Endothelial cell (in vitro differentiated cells): ENCODE data around the gene FBH1. TPM values are rescaled to one million over a fixed set of nuclear protein-coding genes. Genes with fewer than 3 reads are reported as not detected.
"Not testable (repeated sequence)": the region's sequence is repeated elsewhere in the genome, so short reads cannot be mapped to it uniquely, and the experiment has no call there.

Experiments used
- DNase-seq: peaks from one replicate; pipeline ENCODE4 v3.0.0; 2021; ENCODE audit warnings: low spot score
- H3K27ac Mint-ChIP-seq: one replicate; pipeline ENCODE4 v1.8.0; 2021; ENCODE audit warnings: mixed read lengths, inconsistent platforms; ENCODE audit not compliant: unreplicated experiment
- H3K27me3 Mint-ChIP-seq: one replicate; pipeline ENCODE4 v1.8.0; 2021; ENCODE audit warnings: mild to moderate bottlenecking, moderate library complexity, mixed read lengths, inconsistent platforms; ENCODE audit not compliant: unreplicated experiment
- H3K36me3 Mint-ChIP-seq: one replicate; pipeline ENCODE4 v1.8.0; 2021; ENCODE audit warnings: mild to moderate bottlenecking, low read depth, mixed read lengths, inconsistent platforms; ENCODE audit not compliant: unreplicated experiment
- H3K4me1 Mint-ChIP-seq: one replicate; pipeline ENCODE4 v1.8.0; 2021; ENCODE audit warnings: mild to moderate bottlenecking, mixed read lengths, inconsistent platforms; ENCODE audit not compliant: unreplicated experiment
- H3K4me3 Mint-ChIP-seq: one replicate; pipeline ENCODE4 v1.8.0; 2021; ENCODE audit warnings: mild to moderate bottlenecking, mixed read lengths, inconsistent platforms; ENCODE audit not compliant: unreplicated experiment
- H3K9me3 Mint-ChIP-seq: one replicate; pipeline ENCODE4 v1.8.0; 2021; ENCODE audit warnings: mixed read lengths, inconsistent platforms; ENCODE audit not compliant: unreplicated experiment
- total RNA-seq: library from RNA; stranded (reverse); fragmentation: NEBNext Ultra II Directional; extraction: Animal tissue kit (Norgen Biotek cat#: 25700); gene quantifications from one replicate; pipeline ENCODE4 v1.2.1, GENCODE V29; 2021; ENCODE audit not compliant: unreplicated experiment
- TF ChIP-seq, protein P1 (sequence below): fragments of 200-600 bp; sonication (generic); IDR thresholded peaks from one replicate; pipeline ENCODE4 v1.5.0; 2021; ENCODE audit warnings: antibody characterized with exemption; ENCODE audit not compliant: unreplicated experiment

FBH1 gene
- total RNA-seq, 1 donor from 2014 or later: 95.2 TPM

GRCh38 chr10:5945561-5946418 lies 55.7 kb downstream of the FBH1 start:
- Mint-ChIP-seq H3K4me1 (peaks cover 58% of the 10 kb centered on the region), H3K27me3 (peaks cover 13% of the 10 kb centered on the region), H3K4me3 (peak overlapping the region; percentile 79), H3K36me3 (peaks cover 2% of the 10 kb centered on the region), H3K9me3 (no peaks in the 10 kb centered on the region), H3K27ac (peak overlapping the region; percentile 99)
- peak; percentile 52 for DNase-seq
- TF ChIP-seq, protein P1, sequence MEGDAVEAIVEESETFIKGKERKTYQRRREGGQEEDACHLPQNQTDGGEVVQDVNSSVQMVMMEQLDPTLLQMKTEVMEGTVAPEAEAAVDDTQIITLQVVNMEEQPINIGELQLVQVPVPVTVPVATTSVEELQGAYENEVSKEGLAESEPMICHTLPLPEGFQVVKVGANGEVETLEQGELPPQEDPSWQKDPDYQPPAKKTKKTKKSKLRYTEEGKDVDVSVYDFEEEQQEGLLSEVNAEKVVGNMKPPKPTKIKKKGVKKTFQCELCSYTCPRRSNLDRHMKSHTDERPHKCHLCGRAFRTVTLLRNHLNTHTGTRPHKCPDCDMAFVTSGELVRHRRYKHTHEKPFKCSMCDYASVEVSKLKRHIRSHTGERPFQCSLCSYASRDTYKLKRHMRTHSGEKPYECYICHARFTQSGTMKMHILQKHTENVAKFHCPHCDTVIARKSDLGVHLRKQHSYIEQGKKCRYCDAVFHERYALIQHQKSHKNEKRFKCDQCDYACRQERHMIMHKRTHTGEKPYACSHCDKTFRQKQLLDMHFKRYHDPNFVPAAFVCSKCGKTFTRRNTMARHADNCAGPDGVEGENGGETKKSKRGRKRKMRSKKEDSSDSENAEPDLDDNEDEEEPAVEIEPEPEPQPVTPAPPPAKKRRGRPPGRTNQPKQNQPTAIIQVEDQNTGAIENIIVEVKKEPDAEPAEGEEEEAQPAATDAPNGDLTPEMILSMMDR: no peak

DNA sequence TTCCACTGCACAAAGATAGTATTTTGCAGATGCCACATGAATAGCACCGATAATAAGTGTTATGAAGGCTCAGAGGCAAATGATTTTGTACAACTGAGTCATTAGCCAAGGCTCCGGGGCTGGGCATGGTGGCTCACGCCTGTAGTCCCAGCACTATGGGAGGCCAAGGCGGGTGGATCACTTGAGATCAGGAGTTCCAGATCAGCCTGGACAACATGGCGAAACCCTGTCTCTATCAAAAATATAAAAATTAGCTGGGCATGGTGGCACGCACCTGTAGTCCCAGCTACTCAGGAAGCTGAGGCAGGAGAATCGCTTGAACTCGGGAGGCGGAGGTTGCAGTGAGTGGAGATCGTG lies 56.4 kb downstream of the FBH1 start:
- DNase-seq, H3K9me3 Mint-ChIP-seq, H3K36me3 Mint-ChIP-seq: not testable (repeated sequence)
- peaks cover 57% of the 10 kb centered on the region for H3K4me1 Mint-ChIP-seq
- peaks cover 13% of the 10 kb centered on the region for H3K27me3 Mint-ChIP-seq
- peak overlapping the region; percentile 99 for H3K27ac Mint-ChIP-seq
- peak overlapping the region; percentile 42 for H3K4me3 Mint-ChIP-seq

DNA sequence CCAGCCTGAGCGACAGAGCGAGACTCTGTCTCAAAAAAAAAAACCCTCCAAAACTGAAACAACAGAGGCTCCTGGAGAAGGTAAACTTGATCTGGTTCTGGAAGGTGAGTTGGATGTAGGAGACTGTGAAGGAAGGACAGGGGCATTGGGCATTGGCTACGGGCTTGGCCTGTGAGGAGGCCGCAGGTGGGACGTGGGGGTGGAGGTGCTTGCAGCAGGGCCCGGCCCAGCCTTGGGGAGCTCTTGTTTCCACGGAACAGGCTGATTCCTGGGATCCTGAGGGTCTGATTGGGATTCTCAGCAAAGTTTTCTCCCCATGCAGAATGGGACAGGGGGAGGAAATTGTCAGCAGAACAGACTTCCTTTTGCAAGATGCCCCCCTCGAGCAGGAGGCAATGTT lies 56.7 kb downstream of the FBH1 start:
- Mint-ChIP-seq H3K27me3 (peaks cover 13% of the 10 kb centered on the region), H3K9me3 (no peaks in the 10 kb centered on the region), H3K4me3 (no peak overlapping the region), H3K27ac (peak overlapping the region; percentile 67), H3K4me1 (peaks cover 57% of the 10 kb centered on the region), H3K36me3 (no peaks in the 10 kb centered on the region)
- DNase-seq: no peak
- TF ChIP-seq, protein P1: no peak

GRCh38 chr10:5947471-5948207 lies 57.6 kb downstream of the FBH1 start:
- DNase-seq: no peak
- H3K4me1 Mint-ChIP-seq: peaks cover 51% of the 10 kb centered on the region
- H3K4me3 Mint-ChIP-seq: no peak overlapping the region
- TF ChIP-seq, protein P1: no peak
- no peaks in the 10 kb centered on the region for H3K36me3 Mint-ChIP-seq
- peaks cover 11% of the 10 kb centered on the region for H3K27me3 Mint-ChIP-seq
- H3K27ac Mint-ChIP-seq: no peak overlapping the region
- H3K9me3 Mint-ChIP-seq: no peaks in the 10 kb centered on the region

DNA sequence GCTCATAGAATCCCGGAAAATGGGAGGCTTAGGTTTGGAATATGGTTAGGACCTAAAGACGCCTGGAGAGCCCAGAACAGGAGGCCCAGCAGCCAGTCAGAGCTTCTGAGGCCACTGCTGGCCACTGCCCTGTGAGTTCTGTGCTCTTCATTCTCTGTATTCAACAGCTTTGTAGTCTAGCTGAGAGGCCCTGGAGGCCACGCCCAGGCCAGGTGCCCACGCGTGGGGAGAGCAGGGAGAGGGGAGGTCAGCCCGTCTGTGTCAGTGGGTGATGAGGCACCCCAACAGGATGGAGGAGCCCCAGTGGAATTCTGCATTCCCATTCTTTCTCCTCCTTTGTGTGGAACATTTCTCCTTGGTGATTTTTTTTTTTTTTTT lies 58.2 kb downstream of the FBH1 start:
- Mint-ChIP-seq H3K27ac (no peak overlapping the region), H3K36me3 (no peaks in the 10 kb centered on the region), H3K27me3 (peaks cover 11% of the 10 kb centered on the region)

More for the DNA sequence above, 58.2 kb downstream of the FBH1 start:
- DNase-seq: no peak
- Mint-ChIP-seq H3K9me3 (no peaks in the 10 kb centered on the region), H3K4me3 (no peak overlapping the region), H3K4me1 (peaks cover 50% of the 10 kb centered on the region)
- TF ChIP-seq, protein P1: no peak
